GM18511 (cell line): Measurements from ENCODE around the gene MYLK4.

ENCODE experiments used
- ATAC-seq: cut with Tn5 transposase; IDR thresholded peaks from one replicate; pipeline ENCODE4 v1.9.1; 2021; ENCODE audit warnings: mild to moderate bottlenecking, moderate library complexity; ENCODE audit not compliant: unreplicated experiment

MYLK4 gene

GRCh38 chr6:2756687-2757224 is 6.0 kb upstream of the MYLK4 start:
- ATAC-seq, result no peak

DNA sequence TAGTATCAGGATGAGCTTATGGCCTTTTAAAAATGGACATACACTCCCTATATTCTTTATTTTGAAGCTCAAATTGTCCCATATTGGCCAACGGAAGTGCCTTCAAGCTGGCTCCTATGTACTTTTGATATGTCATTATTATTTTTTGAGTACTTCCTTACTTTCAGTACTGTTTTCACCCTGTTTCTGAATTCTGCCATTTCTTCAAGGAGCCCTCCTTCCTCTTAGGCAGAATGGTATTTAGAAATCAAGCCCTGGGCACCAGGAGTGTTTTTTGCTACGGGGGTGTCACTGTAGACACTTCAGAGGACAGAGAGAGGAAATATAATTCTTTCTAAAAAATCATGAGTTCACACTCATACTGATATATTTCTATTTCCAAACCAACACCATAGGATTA is 5.5 kb upstream of the MYLK4 start:
- no peak for ATAC-seq

GRCh38 chr6:2755456-2755855 is 4.7 kb upstream of the MYLK4 start:
- no peak for ATAC-seq

- no peak for ATAC-seq
These were observed 4.2 kb upstream of the MYLK4 start for GRCh38 chr6:2754911-2755310.

GRCh38 chr6:2754393-2754792 is 3.7 kb upstream of the MYLK4 start:
- no peak for ATAC-seq

GRCh38 chr6:2753743-2754142 is 3.0 kb upstream of the MYLK4 start:
- ATAC-seq, result no peak

DNA sequence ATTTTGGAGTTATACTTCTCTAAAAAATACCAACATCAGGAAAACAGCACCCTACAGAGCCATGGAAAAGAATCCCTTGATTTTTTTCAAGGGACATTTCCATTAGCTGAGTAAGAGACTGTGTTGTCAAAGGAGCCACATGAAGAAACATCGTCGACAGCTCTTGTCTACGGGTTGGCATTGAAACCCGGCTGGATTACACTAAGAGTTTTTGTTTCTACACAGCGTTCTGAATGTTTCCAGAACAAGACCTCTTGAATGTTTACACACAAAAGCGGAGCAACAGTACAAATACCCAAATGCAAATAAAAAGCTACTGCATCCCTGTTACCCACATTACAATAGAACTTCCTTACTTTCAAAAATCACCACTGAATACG is 2.4 kb upstream of the MYLK4 start:
- no peak for ATAC-seq

DNA sequence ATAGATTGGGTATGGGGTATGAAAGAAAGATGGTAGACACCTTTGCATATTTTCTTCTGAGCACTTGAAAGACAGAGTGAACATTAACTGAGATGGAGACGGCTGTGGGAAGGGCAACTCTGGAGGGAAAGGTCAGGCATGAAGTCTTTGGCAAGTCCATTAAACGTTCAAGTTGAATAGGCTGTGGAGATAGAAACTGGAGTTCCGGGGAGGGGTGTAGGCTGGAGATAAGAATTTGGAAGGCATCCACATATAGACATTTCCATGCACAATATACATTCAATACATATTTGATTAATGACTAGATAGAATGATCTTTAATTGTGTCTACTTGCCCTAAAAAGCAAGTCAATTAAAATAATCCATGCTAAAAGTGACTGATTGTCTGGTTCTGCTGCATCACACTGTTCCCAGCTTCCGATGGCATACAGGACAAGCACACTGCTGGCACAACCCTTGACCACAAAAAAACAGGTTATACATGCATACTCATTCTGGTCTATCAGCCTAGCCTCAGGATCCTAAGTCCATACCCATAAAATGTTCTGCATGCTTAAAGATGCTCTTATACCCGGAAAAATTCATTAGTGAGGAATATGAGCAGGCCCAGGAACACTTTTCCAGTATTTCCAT is 1.9 kb upstream of the MYLK4 start:
- no peak for ATAC-seq

GRCh38 chr6:2751871-2752270 is 1.1 kb upstream of the MYLK4 start:
- ATAC-seq, result no peak

- ATAC-seq, result no peak
These were observed 637 bp downstream of the MYLK4 start for GRCh38 chr6:2749969-2750600.

- ATAC-seq, result no peak
These were observed 2.5 kb downstream of the MYLK4 start for GRCh38 chr6:2748183-2748582.

GRCh38 chr6:2746557-2747061 is 4.1 kb downstream of the MYLK4 start:
- ATAC-seq, result no peak

DNA sequence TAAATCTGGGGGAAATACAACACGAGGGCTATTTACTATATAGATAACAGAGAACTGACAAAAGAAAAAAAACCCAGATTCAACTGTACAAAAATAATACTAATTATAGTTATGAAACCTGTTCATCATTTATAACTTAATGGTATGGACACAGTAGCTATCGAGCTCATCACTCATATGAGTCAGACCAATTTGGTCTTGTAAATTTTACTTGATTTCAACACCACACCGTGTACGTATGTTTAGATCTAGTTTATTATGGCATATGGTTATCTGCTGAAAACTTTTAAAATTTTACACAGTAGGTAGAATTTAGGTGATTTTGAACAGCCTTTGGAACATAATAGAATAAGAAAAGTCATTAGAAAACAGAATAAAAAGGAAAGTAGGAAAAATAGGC is 5.5 kb downstream of the MYLK4 start:
- ATAC-seq, result no peak

DNA sequence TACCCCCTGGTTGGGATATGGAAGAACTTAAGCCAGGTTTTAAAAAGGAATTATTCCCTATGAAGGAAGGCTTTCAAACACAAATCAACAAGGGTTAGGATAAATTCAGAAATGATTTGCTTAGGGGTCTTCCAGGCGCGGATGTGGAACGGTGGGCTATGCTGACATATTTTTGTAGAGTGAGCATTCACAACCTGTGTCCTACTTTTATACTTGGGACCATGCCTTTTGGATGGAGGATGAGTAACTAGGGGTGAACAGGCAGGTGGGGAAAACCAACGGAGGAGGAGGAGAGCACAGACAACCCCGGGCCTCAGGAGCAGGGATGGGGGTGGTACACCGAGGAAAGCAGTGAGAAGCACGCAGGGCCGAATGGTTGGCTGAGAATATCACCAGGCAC is 5.9 kb downstream of the MYLK4 start:
- no peak for ATAC-seq

- no peak for ATAC-seq
These were observed 6.4 kb downstream of the MYLK4 start for GRCh38 chr6:2744209-2744771.

DNA sequence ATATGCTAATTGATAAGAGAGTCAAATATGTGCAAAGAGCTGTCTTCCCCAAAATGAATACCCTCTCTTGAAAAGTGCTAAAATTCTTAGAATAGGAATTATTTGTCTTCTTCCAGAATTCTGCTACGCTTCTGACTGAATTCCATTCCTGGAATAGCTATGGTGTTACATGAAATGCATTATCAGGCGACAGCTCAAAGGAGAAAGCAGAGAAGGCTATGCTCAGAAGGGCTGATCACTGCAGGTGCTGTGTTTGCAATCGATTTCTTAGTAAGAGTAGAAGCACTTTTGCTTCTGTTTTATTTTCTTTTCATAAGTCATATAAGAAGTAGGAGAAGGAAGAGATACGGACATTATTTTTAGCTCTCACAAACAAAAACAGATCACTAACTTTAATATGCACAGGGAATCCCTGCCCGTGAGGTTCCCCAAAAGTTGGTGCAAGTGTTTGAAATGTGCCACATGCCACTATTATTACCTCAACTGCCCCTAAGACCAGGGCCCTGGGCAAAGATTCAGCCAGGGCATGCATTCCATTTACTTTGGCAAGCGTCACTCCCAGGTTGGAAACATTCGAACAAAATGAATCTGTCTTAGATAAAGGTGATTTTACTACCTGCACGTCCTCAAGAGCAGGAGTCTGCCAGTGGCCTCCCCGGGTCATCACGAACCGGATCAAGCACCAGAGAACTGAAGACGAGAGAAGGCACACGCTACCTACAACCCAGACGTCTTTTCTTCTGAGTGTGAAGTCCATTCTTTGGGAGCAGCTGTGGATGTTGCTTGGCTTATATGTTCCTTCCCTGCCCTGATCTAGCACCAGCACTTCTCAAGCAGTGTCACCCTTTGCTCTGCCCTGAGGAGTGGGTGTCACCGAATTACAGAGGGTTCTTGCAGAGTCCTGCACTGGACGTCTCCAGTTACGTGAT is 7.2 kb downstream of the MYLK4 start:
- no peak for ATAC-seq

GRCh38 chr6:2741756-2742155 is 9.0 kb downstream of the MYLK4 start:
- no peak for ATAC-seq

GRCh38 chr6:2740581-2740980 is 10.1 kb downstream of the MYLK4 start:
- ATAC-seq, result no peak

GRCh38 chr6:2739335-2739734 is 11.4 kb downstream of the MYLK4 start:
- no peak for ATAC-seq

GRCh38 chr6:2738373-2738979 is 12.2 kb downstream of the MYLK4 start:
- ATAC-seq, result no peak

- ATAC-seq, result no peak
These were observed 12.8 kb downstream of the MYLK4 start for GRCh38 chr6:2737885-2738284.
